ENCODE data around the gene TAF6L. TPM values are rescaled to one million over a fixed set of nuclear protein-coding genes. Genes with fewer than 3 reads are reported as not detected.

The TAF6L gene
- total and polyA plus RNA-seq, 9 of the 15 experiments (the other 6 are each of a cell fraction or from before 2014, with no cell fraction given): 0.04 to 45.5 (median 20.8) TPM

GRCh38 chr11:62727165-62727871 lies 43.9 kb upstream of the TAF6L start, which contains the start of gene HNRNPUL2 (continued):
- no peak for TF ChIP-seq CEBPZ (IDR thresholded peaks at IDR 0.05; ENCODE audit: borderline replicate concordance, low read depth, low read length)

- DNase-seq (ENCODE audit: extremely low read depth in 1 of 4, low spot score in 3 of 4) (peak; percentile 61 to 97 (median 81)), ATAC-seq (peak; percentile 80), FAIRE-seq (peak; percentile 91)
- intact Hi-C loops (cut with micrococcal nuclease): loop anchor here (1.0 to 10.0 kb wide), 7 partner anchors 21 to 136 kb away; partner anchors contain the start of genes BSCL2, GNG3, POLR2G and TMEM179B
- H2AFZ ChIP-seq (ENCODE audit: low read depth, low read length): peak overlapping the region; percentile 100
- no peaks in the 10 kb centered on the region for H3K9me1 ChIP-seq (ENCODE audit: control insufficient read depth, insufficient read depth, low read length)
- no TSS peak for BruUV-seq (replicated peaks)
- peaks cover 13 to 19% of the 10 kb centered on the region in 2 experiments; a peak in 4 of 5 replicates for H3K4me1 ChIP-seq (replicated peaks in 1 of 2; ENCODE audit: control insufficient read depth in 2 of 2, insufficient read depth in 2 of 2, low read length in 2 of 2)
- peaks cover 49% of the 10 kb centered on the region for H3K36me3 ChIP-seq (ENCODE audit: control insufficient read depth, insufficient read depth, low read length)
- POLR2A ChIA-PET: interaction anchor here (0.6 to 4.5 kb wide), 30 partner anchors 10 to 269 kb away, joined by 3 to 31 read pairs (median 4); partner anchors contain the start of genes BSCL2, C11orf98, CSKMT and EEF1G
- H3K27ac ChIP-seq (ENCODE audit: extremely low read depth, low read depth, low read length): peak overlapping the region; percentile 99
- peaks cover 6% of the 10 kb centered on the region; the same call in 1 of the 2 replicates for H4K20me1 ChIP-seq (replicated peaks; ENCODE audit: control insufficient read depth, insufficient read depth, low read length)
- peak overlapping the region; percentile 90 for H3K4me3 ChIP-seq
- H3K4me2 ChIP-seq (ENCODE audit: insufficient read depth, low read length): peak overlapping the region; percentile 100
- peaks cover 70% of the 10 kb centered on the region for H3K79me2 ChIP-seq (ENCODE audit: control insufficient read depth, insufficient read depth, low read length)
- H3K9ac ChIP-seq (ENCODE audit: insufficient read depth in 1 of 2, low read depth in 2 of 2, low read length in 2 of 2): peak overlapping the region; percentile 98 to 100
- no peaks in the 10 kb centered on the region for H3K27me3 ChIP-seq (ENCODE audit: control insufficient read depth in 2 of 2, insufficient read depth in 2 of 2, low read length in 2 of 2)
- WGBS (ENCODE audit: insufficient coverage, low coverage, missing lambda C conversion rate): under 1% methylated on average over 20 of the region's 20 CpGs
- CTCF ChIA-PET (ENCODE audit: low intra/inter-chr PET ratio): interaction anchor here (1.1 kb wide), 1 partner anchor 60 kb away, joined by 4 read pairs; the partner anchor contains the start of gene TMEM179B
- H3K9me3 ChIP-seq (replicated peaks; ENCODE audit: control insufficient read depth, insufficient read depth, low read depth, low read length): no peaks in the 10 kb centered on the region
- in situ Hi-C loops (cut with MboI): no loop called here
- TF ChIP-seq PYGO2 (tag; IDR thresholded peaks at IDR 0.05): no peak
- TF ChIP-seq ARNT (IDR thresholded peaks at IDR 0.05): 0 out of 4 replicates have a peak, but pooled peaks of 1 of the 2 experiments have one; percentile 62
- TF ChIP-seq ZBTB33 (CRISPR knock-in tag; IDR thresholded peaks at IDR 0.05): no peak
- no peak for TF ChIP-seq CHD4 (IDR thresholded peaks at IDR 0.05; ENCODE audit: insufficient read depth, insufficient replicate concordance, low read depth, low read length, poor library complexity, severe bottlenecking)
- TF ChIP-seq GTF2F1 (IDR thresholded peaks at IDR 0.05; ENCODE audit: low read depth, low read length): peak; percentile 85; the same call in 1 of the 2 replicates
- TF ChIP-seq ZNF12 (CRISPR knock-in tag; IDR thresholded peaks at IDR 0.05): no peak
- TF ChIP-seq SMC3 (conservative IDR thresholded peaks at IDR 0.05; ENCODE audit: insufficient read depth, low read depth, low read length): no peak
- TF ChIP-seq JUNB (CRISPR knock-in tag; conservative IDR thresholded peaks at IDR 0.05): no peak
- TF ChIP-seq EP400 (IDR thresholded peaks at IDR 0.05): 0 out of 2 replicates have a peak, but pooled peaks have one; percentile 79
- peak; percentile 30; the same call in 1 of the 2 replicates for TF ChIP-seq DPF2 (IDR thresholded peaks at IDR 0.05)
- TF ChIP-seq NFYB (IDR thresholded peaks at IDR 0.05; ENCODE audit: extremely low read depth, insufficient read length): peak; percentile 99
- no peak for TF ChIP-seq ZNF764 (CRISPR knock-in tag; IDR thresholded peaks at IDR 0.05; ENCODE audit: low read depth)
- TF ChIP-seq NR4A1 (CRISPR knock-in tag; IDR thresholded peaks at IDR 0.05): no peak
- no peak for TF ChIP-seq NR4A1 (tag; IDR thresholded peaks at IDR 0.05)
Observed at GRCh38 chr11:62727872-62728170, 43.4 kb upstream of the TAF6L start.
